OCI-LY1 (cell line): ENCODE data around the gene LBX1.

Source experiments
- H2AFZ ChIP-seq: fragments of 200-600 bp; sonication (generic), shearing (Covaris generic); 2 replicates; pipeline ENCODE4 v1.6.0; 2014; ENCODE audit warnings: antibody characterized with exemption, mild to moderate bottlenecking, low read length
- H3F3A ChIP-seq: fragments of 200-600 bp; sonication (generic), shearing (Covaris generic); 2 replicates; pipeline ENCODE4 v1.6.0; 2014; ENCODE audit warnings: mild to moderate bottlenecking, antibody characterized with exemption, low read length, moderate library complexity; ENCODE audit not compliant: insufficient read depth
- H3K27ac ChIP-seq: fragments of 200-600 bp; sonication (generic); 2 replicates; pipeline ENCODE4 v1.5.1; 2014; ENCODE audit warnings: low read length, mixed run types, mild to moderate bottlenecking, low read depth; ENCODE audit not compliant: poor library complexity, severe bottlenecking
- H3K27me3 ChIP-seq: fragments of 200-600 bp; sonication (generic); 2 replicates; pipeline ENCODE4 v1.6.0; 2014; ENCODE audit warnings: antibody characterized with exemption, mild to moderate bottlenecking, low read length, moderate library complexity; ENCODE audit not compliant: insufficient read depth
- H3K36me3 ChIP-seq: fragments of 200-600 bp; sonication (generic); 2 replicates; pipeline ENCODE4 v1.6.1; 2014; ENCODE audit warnings: mild to moderate bottlenecking, antibody characterized with exemption, low read length, moderate library complexity, mixed read lengths; ENCODE audit not compliant: insufficient read depth
- H3K4me1 ChIP-seq: fragments of 200-600 bp; sonication (generic); 2 replicates; pipeline ENCODE4 v1.5.1; 2014; ENCODE audit warnings: mild to moderate bottlenecking, low read length, moderate library complexity; ENCODE audit not compliant: insufficient read depth, severe bottlenecking
- H3K4me2 ChIP-seq: fragments of 200-600 bp; sonication (generic), shearing (Covaris generic); 2 replicates; pipeline ENCODE4 v1.6.1; 2014; ENCODE audit warnings: low read length
- H3K4me3 ChIP-seq: fragments of 200-600 bp; sonication (generic); 2 replicates; pipeline ENCODE4 v1.5.1; 2014; ENCODE audit warnings: low read length, low read depth, mild to moderate bottlenecking, mixed read lengths; ENCODE audit not compliant: poor library complexity, severe bottlenecking
- H3K79me2 ChIP-seq: fragments of 200-600 bp; shearing (Covaris generic); 2 replicates; pipeline ENCODE4 v1.6.1; 2016; ENCODE audit warnings: mixed run types, low read length, mixed read lengths; ENCODE audit not compliant: insufficient read depth
- H3K9ac ChIP-seq: fragments of 200-600 bp; sonication (generic), shearing (Covaris generic); 2 replicates; pipeline ENCODE4 v1.6.1; 2014; ENCODE audit warnings: mild to moderate bottlenecking, low read length, mixed read lengths
- H3K9me2 ChIP-seq: fragments of 200-600 bp; sonication (generic), shearing (Covaris generic); 2 replicates; pipeline ENCODE4 v1.6.1; 2014; ENCODE audit warnings: low read depth, mild to moderate bottlenecking, low read length, mixed read lengths
- H3K9me3 ChIP-seq: fragments of 200-600 bp; shearing (Covaris generic); 2 replicates; pipeline ENCODE4 v1.6.1; 2014; ENCODE audit warnings: low read length, mixed read lengths
- H4K20me1 ChIP-seq: fragments of 200-600 bp; sonication (generic), shearing (Covaris generic); 2 replicates; pipeline ENCODE4 v1.6.0; 2016; ENCODE audit warnings: mild to moderate bottlenecking, low read length; ENCODE audit not compliant: insufficient read depth
- EZH2 ChIP-seq: fragments of 200-600 bp; sonication (generic), shearing (Covaris generic); IDR thresholded peaks from 2 replicates; pipeline ENCODE4 v1.8.0; 2017; ENCODE audit warnings: borderline replicate concordance, mixed run types, mild to moderate bottlenecking, antibody characterized with exemption, low read length, moderate library complexity, mixed read lengths
- TF ChIP-seq, protein P1 (sequence below): fragments of 200-600 bp; sonication (generic), shearing (Covaris generic); IDR thresholded peaks from 2 replicates; pipeline ENCODE4 v1.5.1; 2017; ENCODE audit warnings: mild to moderate bottlenecking, antibody characterized with exemption, low read length, moderate library complexity, mixed read lengths

The LBX1 gene

DNA sequence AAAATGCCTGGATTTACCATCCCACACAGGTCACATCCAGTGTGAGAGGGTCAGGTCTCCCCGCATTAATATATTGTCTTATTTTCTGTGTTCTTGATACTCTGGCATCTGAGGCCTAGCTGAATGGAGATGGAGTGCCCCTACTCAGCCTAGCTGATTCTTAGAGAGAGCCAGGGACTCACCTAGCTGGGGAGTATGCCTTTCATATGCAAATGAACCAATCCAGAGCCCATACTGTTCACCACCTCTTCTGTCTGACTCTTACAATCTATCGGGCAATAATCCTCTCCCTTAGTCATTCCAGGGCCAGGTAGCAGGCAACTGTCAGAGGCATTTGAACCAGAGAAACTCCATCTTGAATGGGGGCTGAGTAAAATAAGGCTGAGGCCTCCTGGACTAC lies 46.3 kb downstream of the LBX1 start:
- Histone ChIP-seq H3K79me2 (no peaks in the 10 kb centered on the region), H3K4me3 (no peak overlapping the region)

More for the DNA sequence above, 46.3 kb downstream of the LBX1 start:
- Histone ChIP-seq H3K4me1 (no peaks in the 10 kb centered on the region), H3K9me2 (no peaks in the 10 kb centered on the region), H3K9me3 (no peaks in the 10 kb centered on the region), H3K9ac (no peak overlapping the region), H4K20me1 (no peaks in the 10 kb centered on the region), H2AFZ (no peak overlapping the region), H3K27me3 (no peaks in the 10 kb centered on the region), H3K36me3 (no peaks in the 10 kb centered on the region), H3K27ac (no peak overlapping the region), H3F3A (no peaks in the 10 kb centered on the region), H3K4me2 (no peak overlapping the region)
- TF ChIP-seq, protein P1, sequence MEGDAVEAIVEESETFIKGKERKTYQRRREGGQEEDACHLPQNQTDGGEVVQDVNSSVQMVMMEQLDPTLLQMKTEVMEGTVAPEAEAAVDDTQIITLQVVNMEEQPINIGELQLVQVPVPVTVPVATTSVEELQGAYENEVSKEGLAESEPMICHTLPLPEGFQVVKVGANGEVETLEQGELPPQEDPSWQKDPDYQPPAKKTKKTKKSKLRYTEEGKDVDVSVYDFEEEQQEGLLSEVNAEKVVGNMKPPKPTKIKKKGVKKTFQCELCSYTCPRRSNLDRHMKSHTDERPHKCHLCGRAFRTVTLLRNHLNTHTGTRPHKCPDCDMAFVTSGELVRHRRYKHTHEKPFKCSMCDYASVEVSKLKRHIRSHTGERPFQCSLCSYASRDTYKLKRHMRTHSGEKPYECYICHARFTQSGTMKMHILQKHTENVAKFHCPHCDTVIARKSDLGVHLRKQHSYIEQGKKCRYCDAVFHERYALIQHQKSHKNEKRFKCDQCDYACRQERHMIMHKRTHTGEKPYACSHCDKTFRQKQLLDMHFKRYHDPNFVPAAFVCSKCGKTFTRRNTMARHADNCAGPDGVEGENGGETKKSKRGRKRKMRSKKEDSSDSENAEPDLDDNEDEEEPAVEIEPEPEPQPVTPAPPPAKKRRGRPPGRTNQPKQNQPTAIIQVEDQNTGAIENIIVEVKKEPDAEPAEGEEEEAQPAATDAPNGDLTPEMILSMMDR, result no peak
- TF ChIP-seq EZH2, result no peak
